IPS-11a (cell line): ENCODE measurements around the gene CMTM6.
"Not testable (repeated sequence)": the region's sequence is repeated elsewhere in the genome, so short reads cannot be mapped to it uniquely, and the experiment has no call there.

ENCODE experiments used
- H3K4me3 ChIP-seq: one replicate; pipeline ENCODE4 v1.5.1; 2013; ENCODE audit warnings: low read depth, low read length, control low read depth

Gene CMTM6

DNA sequence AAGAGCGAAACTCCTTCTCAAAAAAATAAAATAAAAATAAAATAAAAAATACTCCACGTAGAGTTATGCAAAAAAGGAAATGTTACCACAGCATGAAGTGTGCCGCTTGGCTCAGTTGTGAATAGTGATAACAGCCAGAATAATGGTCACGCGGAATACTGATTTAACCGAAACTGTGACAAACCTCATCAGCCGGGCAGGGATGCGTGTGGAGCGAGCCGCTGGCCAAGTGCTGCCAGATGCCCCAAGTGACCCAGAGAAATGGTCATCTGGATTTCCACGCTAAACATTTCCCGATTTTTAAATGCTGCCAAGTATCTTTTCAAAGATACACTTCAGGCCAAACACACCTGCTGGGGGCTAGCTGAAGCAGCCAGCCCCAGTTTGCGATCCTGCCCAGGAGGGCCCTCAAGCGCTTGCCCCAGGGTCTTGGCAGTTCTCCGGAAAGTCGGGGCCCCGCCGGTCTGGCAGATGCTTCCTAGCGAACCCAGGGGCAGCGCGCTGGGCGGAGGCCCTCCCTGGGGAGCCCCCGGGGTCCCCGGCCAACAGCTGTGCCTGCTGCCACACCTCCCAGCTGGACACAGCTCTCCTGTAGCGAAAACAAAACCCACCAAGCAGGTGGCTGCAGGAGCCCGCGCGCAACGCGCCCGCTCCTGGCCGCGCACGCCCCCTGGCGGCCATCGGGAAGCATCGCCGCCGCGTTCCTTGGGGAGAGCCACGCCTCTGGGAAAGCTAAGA, 35.1 kb downstream of the CMTM6 start:
- no peak overlapping the region for H3K4me3 ChIP-seq

- H3K4me3 ChIP-seq, result not testable (repeated sequence)
These were observed 35.8 kb downstream of the CMTM6 start for GRCh38 chr3:32466808-32467207.

DNA sequence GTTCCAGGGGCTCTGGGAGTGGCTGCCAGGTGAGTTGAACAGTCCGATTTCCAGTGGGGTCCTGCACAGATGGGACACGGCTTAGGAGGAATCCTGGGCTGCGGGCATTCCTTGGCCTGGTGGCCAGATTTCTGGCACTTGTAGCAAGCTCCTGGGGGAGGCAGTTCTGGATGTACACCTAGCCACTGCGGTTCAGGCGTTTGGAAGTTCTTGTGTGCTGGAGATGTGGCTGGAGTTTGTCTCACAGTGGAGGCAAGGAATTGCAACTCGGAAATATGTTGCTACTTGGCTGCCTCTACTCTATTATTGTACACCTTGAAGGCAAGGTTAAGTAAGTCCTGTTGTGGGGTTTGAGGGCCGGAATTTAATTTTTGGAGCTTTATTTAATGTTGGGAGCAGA, 37.9 kb downstream of the CMTM6 start:
- H3K4me3 ChIP-seq, result not testable (repeated sequence)

DNA sequence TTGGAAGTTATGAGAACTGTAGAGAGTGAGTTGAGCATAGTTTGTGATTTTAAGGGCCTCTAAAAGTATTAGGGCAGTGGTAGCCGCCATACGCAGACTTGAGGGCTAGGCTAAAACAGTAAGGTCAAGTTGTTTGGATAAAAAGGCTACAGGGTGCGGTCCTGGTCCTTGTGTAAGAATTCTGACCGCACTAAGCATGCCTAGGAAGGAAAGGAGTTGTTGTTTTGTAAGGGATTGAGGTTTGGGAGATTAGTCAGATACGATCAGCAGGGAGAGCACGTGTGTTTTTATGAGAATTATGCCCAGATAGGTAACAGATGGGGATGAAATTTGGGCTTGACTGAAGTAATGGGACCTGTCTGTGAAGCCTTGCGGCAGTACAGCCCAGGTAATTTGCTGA, 39.2 kb downstream of the CMTM6 start:
- not testable (repeated sequence) for H3K4me3 ChIP-seq

GRCh38 chr3:32462191-32462986, 40.3 kb downstream of the CMTM6 start:
- H3K4me3 ChIP-seq, result not testable (repeated sequence)

DNA sequence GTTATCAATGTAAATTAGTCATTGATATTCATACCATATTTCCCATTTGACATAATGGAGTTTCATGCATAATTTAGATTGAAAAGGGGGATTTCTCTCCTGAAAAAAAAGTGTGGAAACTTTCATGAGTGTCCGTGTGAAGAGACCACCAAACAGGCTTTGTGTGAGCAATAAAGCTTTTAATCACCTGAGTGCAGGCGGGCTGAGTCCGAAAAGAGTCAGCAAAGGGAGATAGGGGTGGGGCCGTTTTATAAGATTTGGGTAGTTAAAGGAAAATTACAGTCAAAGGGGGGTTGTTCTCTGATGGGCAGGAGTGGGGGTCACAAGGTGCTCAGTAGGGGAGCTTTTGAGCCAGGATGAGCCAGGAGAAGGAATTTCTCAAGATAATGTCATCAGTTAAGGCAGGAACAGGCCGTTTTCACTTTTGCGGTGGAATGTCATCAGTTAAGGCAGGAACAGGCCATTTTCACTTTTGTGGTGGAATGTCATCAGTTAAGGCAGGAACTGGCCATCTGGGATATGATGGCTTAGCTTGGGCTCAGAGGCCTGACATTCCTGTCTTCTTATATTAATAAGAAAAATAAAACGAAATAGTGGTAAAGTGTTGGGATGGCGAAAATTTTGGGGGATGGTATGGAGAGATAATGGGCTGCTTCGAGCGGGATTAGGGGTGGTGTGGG, 41.7 kb downstream of the CMTM6 start:
- H3K4me3 ChIP-seq, result not testable (repeated sequence)

GRCh38 chr3:32460031-32460749, 42.5 kb downstream of the CMTM6 start:
- H3K4me3 ChIP-seq, result no peak overlapping the region

- H3K4me3 ChIP-seq, result no peak overlapping the region
These were observed 43.2 kb downstream of the CMTM6 start for GRCh38 chr3:32459450-32459849.

DNA sequence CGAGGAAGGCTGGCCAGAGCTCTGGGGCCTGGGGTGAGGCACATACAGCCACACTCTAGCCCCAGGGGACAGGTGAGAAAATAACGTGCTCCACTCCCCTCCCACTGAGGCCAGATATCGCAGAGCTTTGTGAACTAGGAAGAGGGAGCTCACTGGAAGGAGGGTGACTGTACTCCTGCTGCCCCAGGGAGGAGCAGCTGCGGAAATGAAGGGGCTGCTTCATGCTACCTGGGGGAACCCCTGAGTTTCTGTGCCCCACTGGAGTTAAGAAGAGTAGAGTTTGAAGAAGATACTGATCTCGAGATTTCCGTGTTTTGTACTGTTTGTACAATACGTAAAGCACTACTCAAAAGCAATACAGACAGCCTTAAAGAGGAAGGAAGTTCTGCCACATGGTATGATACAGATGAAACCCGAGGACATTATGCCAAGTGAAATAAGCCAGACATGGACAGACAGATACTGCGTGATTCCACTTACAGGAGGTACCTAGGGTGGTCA, 44.6 kb downstream of the CMTM6 start:
- no peak overlapping the region for H3K4me3 ChIP-seq

- H3K4me3 ChIP-seq, result no peak overlapping the region
These were observed 46.1 kb downstream of the CMTM6 start for GRCh38 chr3:32456429-32457130.

DNA sequence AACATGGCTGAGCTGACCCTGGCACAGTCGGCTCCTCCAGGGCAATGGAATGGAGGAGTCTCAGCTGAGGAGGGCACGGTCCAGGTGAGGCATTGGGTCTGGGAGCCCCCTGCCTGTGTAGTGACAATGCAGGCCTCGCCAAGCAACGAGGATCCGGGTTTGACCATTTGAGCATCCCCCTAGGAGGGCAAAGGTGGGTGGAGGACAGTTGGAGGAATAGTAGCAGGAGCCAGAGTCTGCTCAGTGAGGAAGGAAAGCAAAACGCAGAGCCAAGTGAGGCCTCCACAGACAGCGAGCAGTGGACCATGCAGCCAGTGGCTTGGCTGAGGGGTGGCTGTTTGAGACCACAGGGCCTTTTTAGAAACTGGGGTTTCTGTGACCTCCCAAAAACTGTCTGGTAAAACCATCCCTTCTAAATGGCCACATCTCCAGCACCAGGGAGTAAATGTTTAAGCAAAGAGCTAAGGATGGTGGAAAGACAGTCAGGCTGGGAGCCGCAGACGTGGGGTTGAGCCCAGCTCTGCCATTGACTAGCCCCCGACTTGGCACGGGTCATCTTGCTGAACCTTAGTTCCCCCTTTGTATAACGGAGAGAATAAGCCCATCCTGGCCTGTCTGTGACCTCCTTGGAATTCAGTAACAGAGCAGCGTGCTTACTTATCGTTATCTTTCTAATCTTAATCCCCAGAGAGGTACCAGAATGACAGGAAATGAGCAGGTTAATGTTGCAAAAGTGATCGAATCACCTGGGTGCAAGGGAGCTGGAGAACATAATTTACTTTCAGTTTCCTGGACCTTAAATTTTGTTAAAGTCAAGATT, 46.8 kb downstream of the CMTM6 start:
- H3K4me3 ChIP-seq, result no peak overlapping the region

GRCh38 chr3:32454731-32455608, 47.7 kb downstream of the CMTM6 start:
- H3K4me3 ChIP-seq, result no peak overlapping the region

DNA sequence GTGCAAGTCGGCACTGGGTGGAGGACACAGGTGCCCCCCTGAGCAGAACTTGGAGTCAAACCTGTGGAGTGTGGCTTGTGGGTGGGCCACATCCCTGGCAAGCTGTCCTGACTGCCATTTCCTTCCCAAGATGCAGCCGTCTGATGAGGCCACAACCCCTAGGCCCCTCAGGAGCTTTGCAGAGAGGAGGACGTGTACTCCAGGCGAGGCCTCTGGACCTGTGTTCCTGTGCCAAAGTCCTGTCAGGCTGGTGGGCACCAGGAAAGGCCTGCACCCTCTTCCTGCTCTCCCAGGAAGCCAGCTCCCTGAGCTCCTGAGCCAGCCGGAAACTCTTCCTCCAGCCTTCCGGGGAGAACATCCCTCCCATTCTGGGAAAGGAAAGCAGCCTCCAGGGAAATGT, 48.5 kb downstream of the CMTM6 start:
- no peak overlapping the region for H3K4me3 ChIP-seq

DNA sequence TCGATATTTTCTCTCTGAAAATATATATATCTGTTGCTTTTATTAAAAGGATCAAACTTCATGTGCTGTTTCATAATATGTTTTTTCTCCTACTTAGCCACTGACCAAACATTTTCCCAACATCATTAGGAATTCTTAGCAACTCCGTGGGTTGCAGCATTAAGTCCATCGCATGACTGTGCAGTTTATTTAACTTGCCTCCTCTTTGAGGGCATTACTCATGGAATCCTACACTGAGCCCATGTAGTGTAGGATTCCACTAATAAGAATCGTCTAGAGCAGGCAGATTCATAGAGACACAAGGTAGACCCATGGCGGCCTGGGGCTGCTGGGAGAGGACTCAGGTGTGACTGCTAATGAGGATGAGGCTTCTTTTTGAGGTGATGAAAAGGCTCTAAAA, 49.3 kb downstream of the CMTM6 start:
- H3K4me3 ChIP-seq, result no peak overlapping the region

DNA sequence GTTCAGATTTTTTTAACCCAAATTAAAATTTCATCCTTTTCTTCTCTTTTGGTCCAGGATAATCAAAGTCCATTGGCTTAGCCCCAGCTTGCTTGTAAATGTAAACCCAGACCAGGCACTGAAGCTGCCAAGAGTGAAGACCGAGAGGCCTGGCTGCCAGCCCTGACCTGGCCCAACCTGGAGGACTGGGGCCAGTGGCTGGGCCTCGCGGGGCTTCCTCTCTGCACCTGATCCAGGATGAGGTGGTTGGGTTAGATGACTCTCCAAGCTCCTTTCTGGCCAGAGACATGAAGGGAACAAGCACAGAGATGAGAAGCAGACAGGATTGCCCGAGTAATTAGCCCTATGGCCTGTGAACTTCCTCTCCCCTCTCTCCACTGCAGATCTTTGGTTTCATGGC, 50.6 kb downstream of the CMTM6 start:
- no peak overlapping the region for H3K4me3 ChIP-seq

- H3K4me3 ChIP-seq, result no peak overlapping the region
These were observed 51.5 kb downstream of the CMTM6 start for GRCh38 chr3:32450992-32451659.

DNA sequence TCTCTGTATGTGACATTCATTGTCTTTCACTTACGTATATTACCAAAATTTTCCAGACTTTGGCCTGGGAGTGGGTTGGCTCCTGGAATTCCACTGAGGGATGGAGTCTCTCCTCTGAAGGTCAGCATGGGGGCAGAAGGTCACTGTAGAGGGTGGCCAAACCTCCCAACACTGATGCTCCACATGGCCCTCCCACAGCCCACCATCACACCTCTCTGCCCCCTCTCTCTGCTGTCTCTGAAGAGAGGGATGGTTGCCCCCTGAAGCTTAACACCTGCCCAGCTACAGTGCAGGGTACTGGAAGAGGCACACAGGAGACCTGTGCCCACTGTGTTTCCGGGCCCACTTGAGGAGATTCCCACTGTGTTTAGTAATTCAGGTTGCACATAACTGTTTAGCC, 52.2 kb downstream of the CMTM6 start:
- H3K4me3 ChIP-seq, result no peak overlapping the region

- H3K4me3 ChIP-seq, result no peak overlapping the region
These were observed 53.0 kb downstream of the CMTM6 start for GRCh38 chr3:32449691-32450090.
